Panc1 (cell line): ENCODE results near the gene CDH16.

Source experiments
- CTCF ChIP-seq: fragments of 450-650 bp; IDR thresholded peaks from 2 replicates; pipeline ENCODE4 v1.5.1; 2017; ENCODE audit warnings: mild to moderate bottlenecking
- POLR2AphosphoS5 ChIP-seq: IDR thresholded peaks from 2 replicates; pipeline ENCODE4 v1.6.1; 2012; ENCODE audit warnings: mild to moderate bottlenecking, low read depth, low read length, moderate library complexity
- TCF7L2 ChIP-seq: IDR thresholded peaks from 2 replicates; pipeline ENCODE4 v1.6.1; 2011; ENCODE audit warnings: mild to moderate bottlenecking, low read depth, low read length, inconsistent platforms
- TF ChIP-seq, protein P1 (sequence below), 2 experiments: IDR thresholded peaks; 2 replicates each; pipeline ENCODE4 v1.6.1; 2011 to 2012; ENCODE audit warnings: low read depth in 2 of 2, control low read depth in 1 of 2, low read length in 1 of 2, mild to moderate bottlenecking in 1 of 2, moderate library complexity in 1 of 2; ENCODE audit not compliant: insufficient read depth in 1 of 2

GRCh38 chr16:66898933-66899309, 19.8 kb downstream of the CDH16 start:
- TF ChIP-seq CTCF, result no peak
- no peak for TF ChIP-seq POLR2AphosphoS5
- TF ChIP-seq TCF7L2, result no peak
- TF ChIP-seq, protein P1, sequence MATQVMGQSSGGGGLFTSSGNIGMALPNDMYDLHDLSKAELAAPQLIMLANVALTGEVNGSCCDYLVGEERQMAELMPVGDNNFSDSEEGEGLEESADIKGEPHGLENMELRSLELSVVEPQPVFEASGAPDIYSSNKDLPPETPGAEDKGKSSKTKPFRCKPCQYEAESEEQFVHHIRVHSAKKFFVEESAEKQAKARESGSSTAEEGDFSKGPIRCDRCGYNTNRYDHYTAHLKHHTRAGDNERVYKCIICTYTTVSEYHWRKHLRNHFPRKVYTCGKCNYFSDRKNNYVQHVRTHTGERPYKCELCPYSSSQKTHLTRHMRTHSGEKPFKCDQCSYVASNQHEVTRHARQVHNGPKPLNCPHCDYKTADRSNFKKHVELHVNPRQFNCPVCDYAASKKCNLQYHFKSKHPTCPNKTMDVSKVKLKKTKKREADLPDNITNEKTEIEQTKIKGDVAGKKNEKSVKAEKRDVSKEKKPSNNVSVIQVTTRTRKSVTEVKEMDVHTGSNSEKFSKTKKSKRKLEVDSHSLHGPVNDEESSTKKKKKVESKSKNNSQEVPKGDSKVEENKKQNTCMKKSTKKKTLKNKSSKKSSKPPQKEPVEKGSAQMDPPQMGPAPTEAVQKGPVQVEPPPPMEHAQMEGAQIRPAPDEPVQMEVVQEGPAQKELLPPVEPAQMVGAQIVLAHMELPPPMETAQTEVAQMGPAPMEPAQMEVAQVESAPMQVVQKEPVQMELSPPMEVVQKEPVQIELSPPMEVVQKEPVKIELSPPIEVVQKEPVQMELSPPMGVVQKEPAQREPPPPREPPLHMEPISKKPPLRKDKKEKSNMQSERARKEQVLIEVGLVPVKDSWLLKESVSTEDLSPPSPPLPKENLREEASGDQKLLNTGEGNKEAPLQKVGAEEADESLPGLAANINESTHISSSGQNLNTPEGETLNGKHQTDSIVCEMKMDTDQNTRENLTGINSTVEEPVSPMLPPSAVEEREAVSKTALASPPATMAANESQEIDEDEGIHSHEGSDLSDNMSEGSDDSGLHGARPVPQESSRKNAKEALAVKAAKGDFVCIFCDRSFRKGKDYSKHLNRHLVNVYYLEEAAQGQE (IDR thresholded peaks at IDR 0.05; ENCODE audit: insufficient read depth in 1 of 2, low read depth in 2 of 2, low read length in 1 of 2), result no peak
